Measurements from ENCODE around the gene PSMC1. TPM values are rescaled to one million over a fixed set of nuclear protein-coding genes. Genes with fewer than 3 reads are reported as not detected.

Gene PSMC1
- total RNA-seq, 6 experiments from 2014 or later: 135 to 154 (median 150) TPM

DNA sequence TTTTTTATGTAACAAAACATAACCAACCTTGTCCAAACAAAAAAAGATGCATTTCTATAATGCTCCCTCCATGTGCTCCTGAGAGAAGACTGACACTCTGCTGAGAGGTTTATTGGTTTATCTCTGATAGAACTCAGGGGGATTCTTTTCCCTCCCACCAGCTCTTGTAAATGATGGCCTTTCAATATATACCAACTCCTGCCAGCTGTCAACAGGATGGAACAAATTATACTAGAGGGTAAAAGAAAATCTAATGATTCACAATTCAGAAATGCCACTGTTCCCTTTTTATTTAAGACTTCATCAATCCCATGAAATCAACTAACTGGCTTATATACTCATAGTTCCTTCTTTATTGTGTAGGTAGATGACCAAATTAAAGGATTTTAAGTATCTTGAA lies 25.4 kb downstream of the PSMC1 start:
- peak overlapping the region; percentile 92 for H3K27ac Mint-ChIP-seq
- no peaks in the 10 kb centered on the region for H3K9me3 Mint-ChIP-seq
- H3K4me3 Mint-ChIP-seq: peak overlapping the region; percentile 70
- TF ChIP-seq, protein P1, sequence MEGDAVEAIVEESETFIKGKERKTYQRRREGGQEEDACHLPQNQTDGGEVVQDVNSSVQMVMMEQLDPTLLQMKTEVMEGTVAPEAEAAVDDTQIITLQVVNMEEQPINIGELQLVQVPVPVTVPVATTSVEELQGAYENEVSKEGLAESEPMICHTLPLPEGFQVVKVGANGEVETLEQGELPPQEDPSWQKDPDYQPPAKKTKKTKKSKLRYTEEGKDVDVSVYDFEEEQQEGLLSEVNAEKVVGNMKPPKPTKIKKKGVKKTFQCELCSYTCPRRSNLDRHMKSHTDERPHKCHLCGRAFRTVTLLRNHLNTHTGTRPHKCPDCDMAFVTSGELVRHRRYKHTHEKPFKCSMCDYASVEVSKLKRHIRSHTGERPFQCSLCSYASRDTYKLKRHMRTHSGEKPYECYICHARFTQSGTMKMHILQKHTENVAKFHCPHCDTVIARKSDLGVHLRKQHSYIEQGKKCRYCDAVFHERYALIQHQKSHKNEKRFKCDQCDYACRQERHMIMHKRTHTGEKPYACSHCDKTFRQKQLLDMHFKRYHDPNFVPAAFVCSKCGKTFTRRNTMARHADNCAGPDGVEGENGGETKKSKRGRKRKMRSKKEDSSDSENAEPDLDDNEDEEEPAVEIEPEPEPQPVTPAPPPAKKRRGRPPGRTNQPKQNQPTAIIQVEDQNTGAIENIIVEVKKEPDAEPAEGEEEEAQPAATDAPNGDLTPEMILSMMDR (IDR thresholded peaks at IDR 0.05): no peak
- peaks cover 34% of the 10 kb centered on the region for H3K4me1 Mint-ChIP-seq (ENCODE audit: low read depth)
- DNase-seq: no peak
- H3K27me3 Mint-ChIP-seq (ENCODE audit: insufficient read depth): no peaks in the 10 kb centered on the region; the same call in 1 of the 2 replicates
- peaks cover 7% of the 10 kb centered on the region; the same call in 1 of the 2 replicates for H3K36me3 Mint-ChIP-seq (ENCODE audit: low read depth)

DNA sequence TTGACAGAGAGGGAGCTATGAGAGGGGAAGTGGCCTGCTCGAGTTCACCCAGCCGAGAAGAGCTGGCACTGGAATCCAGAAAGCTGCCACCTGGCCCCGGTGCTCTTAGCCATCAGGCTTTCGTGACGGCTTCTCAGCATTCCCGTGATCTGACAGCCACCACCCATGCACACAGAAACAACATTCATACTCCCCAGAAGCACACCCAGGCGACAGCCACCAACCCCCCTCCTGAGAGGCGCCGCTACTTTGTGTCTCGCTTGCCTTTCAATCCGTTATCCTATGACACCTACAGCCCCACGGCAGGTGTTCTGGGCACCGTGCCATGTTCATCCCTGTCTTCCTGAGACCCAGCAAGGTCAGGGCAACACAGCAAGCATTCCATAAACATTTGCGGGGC lies 31.4 kb downstream of the PSMC1 start:
- Mint-ChIP-seq H3K27ac (no peak overlapping the region), H3K4me1 (ENCODE audit: low read depth) (peaks cover 13% of the 10 kb centered on the region), H3K27me3 (ENCODE audit: insufficient read depth) (no peaks in the 10 kb centered on the region), H3K9me3 (no peaks in the 10 kb centered on the region), H3K36me3 (ENCODE audit: low read depth) (peaks cover 7% of the 10 kb centered on the region; the same call in 1 of the 2 replicates), H3K4me3 (no peak overlapping the region)
- TF ChIP-seq, protein P1 (IDR thresholded peaks at IDR 0.05): no peak
- DNase-seq: no peak

DNA sequence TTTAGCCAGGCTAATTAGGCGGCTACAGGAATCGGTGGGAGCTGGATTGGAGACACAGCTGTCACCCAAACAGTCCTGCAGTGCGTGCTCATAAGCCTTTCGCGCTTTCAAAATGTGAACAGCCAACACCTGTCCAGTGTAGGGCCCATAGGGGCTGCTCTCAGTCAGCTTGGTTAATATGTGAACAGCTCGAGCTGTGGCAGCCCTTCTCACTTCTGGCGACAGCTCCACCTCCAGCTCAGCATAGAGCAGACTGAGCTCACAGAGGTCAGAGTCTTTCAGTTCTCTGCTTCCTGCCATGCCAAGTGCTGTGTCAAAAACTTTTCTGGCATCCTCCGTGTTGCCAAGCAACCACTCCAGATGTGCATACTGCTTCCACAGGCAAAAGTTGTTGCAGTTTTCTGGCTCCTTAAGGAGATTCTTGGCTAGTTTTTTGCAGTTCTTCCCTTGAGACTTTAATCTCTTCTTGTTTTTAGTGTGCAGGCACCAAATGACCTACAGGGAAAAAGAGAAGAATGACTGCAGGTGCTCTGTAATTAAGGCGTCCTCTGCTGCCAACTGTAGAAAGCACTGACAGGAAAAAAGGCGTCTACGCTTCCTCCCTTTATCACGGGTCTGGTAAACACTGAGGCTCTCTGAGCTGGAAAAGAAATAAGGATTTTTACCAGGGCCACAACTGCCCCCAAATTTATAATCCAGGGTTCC lies 32.5 kb downstream of the PSMC1 start:
- DNase-seq: no peak
- no peaks in the 10 kb centered on the region for H3K9me3 Mint-ChIP-seq
- H3K27me3 Mint-ChIP-seq (ENCODE audit: insufficient read depth): no peaks in the 10 kb centered on the region
- H3K4me1 Mint-ChIP-seq (ENCODE audit: low read depth): peaks cover 8% of the 10 kb centered on the region; the same call in 1 of the 2 replicates
- peaks cover 12% of the 10 kb centered on the region for H3K36me3 Mint-ChIP-seq (ENCODE audit: low read depth)
- TF ChIP-seq, protein P1 (IDR thresholded peaks at IDR 0.05): no peak
- H3K4me3 Mint-ChIP-seq: no peak overlapping the region
- H3K27ac Mint-ChIP-seq: no peak overlapping the region

DNA sequence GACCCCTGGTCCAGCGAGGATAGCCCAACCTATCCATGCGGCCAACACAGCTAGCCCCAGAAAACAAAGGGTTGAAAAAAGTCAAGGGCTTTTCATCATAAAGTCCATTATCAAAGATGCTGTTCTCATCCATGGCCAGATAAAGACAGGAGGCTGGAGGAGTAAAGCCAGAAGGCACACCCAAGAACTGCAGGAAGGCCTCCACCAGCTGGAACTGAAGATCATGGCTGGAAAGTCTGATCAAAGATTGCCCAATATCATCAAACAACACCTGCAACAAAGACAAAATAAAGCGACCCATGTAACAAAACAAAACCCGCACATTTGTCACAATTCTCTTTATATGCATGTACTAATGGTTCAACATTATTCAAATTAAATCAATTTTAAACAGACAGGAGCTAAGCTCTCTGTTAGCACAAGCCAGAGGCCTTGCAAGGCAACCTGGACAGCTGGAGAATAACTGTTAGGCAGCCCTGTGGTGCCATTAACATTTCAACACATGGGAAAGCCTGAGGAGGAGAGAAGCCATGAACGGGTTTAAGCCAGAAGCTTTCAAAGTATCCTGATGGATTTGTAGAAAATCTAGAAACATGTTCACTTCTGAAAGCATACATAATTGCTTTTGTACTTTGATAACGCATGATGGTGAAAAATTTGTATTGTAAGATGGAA lies 34.1 kb downstream of the PSMC1 start:
- no peak for DNase-seq
- H3K9me3 Mint-ChIP-seq: no peaks in the 10 kb centered on the region
- TF ChIP-seq, protein P1 (IDR thresholded peaks at IDR 0.05): no peak
- no peak overlapping the region for H3K27ac Mint-ChIP-seq
- peaks cover 12% of the 10 kb centered on the region for H3K36me3 Mint-ChIP-seq (ENCODE audit: low read depth)
- no peaks in the 10 kb centered on the region for H3K27me3 Mint-ChIP-seq (ENCODE audit: insufficient read depth)
- H3K4me3 Mint-ChIP-seq: no peak overlapping the region
- peaks cover 8% of the 10 kb centered on the region; the same call in 1 of the 2 replicates for H3K4me1 Mint-ChIP-seq (ENCODE audit: low read depth)

DNA sequence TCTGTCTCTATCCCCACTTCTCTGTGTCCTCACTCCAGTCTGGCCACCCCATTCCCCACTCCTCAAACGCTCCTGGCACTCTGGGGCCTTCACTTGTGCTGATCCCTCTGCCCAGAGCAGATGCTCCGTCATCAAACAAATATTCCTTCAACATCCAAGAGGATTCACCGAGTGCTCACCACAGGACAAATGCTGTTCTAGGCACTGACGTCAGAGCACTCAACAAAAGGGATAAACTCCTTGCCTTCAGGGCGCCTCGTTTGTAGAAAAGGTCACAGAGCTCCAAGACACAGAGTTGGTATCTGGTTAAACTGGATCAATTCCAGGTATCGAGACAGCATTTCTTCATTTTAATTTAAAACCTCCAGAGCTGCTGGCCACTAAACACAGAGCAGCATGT lies 35.3 kb downstream of the PSMC1 start:
- no peaks in the 10 kb centered on the region for H3K27me3 Mint-ChIP-seq (ENCODE audit: insufficient read depth)
- H3K9me3 Mint-ChIP-seq: no peaks in the 10 kb centered on the region
- DNase-seq: no peak
- H3K27ac Mint-ChIP-seq: no peak overlapping the region
- H3K4me1 Mint-ChIP-seq (ENCODE audit: low read depth): peaks cover 8% of the 10 kb centered on the region; the same call in 1 of the 2 replicates
- no peak overlapping the region for H3K4me3 Mint-ChIP-seq
- H3K36me3 Mint-ChIP-seq (ENCODE audit: low read depth): peaks cover 10% of the 10 kb centered on the region
- TF ChIP-seq, protein P1 (IDR thresholded peaks at IDR 0.05): no peak
